Prostate gland (tissue), 2 donors: Measurements from ENCODE around the gene CPT2.

Source experiments
- POLR2AphosphoS5 ChIP-seq: sonication (generic); formaldehyde crosslinking; IDR thresholded peaks from one replicate; pipeline ENCODE4 v1.6.1; 2017; ENCODE audit warnings: antibody characterized with exemption
- TF ChIP-seq, protein P1 (sequence below), 4 experiments: fragments of 200-600 bp in 2 of 4; fragments of 450-650 bp in 2 of 4; sonication (generic) in 2 of 4; IDR thresholded peaks; 1 replicate in 3 of 4; 2 replicates in 1 of 4; pipeline ENCODE4 v1.5.1; 2016 to 2019; ENCODE audit warnings: antibody characterized with exemption in 4 of 4, mild to moderate bottlenecking in 2 of 4, moderate library complexity in 2 of 4

DNA sequence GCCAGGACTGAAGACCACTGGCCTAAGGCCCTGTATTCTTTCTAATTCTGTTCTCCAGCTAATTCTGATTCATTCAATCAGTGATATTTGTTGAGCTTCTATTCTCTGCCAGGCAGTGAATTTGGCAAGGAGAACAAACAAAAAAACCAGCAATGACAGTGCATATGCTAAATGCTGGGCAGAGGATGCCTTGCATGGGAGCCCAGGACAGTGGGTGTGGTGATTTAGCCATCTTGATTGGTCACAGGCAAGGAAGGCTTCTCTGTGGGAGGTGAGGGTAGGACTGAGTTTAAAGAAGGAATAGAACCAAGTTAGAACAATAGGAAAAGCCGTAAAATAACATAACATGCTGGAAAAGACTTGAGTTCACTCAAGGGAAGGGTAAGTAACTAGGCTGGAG, 9.2 kb upstream of the CPT2 start:
- no peak for TF ChIP-seq POLR2AphosphoS5
- TF ChIP-seq, protein P1, sequence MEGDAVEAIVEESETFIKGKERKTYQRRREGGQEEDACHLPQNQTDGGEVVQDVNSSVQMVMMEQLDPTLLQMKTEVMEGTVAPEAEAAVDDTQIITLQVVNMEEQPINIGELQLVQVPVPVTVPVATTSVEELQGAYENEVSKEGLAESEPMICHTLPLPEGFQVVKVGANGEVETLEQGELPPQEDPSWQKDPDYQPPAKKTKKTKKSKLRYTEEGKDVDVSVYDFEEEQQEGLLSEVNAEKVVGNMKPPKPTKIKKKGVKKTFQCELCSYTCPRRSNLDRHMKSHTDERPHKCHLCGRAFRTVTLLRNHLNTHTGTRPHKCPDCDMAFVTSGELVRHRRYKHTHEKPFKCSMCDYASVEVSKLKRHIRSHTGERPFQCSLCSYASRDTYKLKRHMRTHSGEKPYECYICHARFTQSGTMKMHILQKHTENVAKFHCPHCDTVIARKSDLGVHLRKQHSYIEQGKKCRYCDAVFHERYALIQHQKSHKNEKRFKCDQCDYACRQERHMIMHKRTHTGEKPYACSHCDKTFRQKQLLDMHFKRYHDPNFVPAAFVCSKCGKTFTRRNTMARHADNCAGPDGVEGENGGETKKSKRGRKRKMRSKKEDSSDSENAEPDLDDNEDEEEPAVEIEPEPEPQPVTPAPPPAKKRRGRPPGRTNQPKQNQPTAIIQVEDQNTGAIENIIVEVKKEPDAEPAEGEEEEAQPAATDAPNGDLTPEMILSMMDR (IDR thresholded peaks at IDR 0.05), result no peak
